ENCODE data around the gene LRRTM3.

LRRTM3 gene

DNA sequence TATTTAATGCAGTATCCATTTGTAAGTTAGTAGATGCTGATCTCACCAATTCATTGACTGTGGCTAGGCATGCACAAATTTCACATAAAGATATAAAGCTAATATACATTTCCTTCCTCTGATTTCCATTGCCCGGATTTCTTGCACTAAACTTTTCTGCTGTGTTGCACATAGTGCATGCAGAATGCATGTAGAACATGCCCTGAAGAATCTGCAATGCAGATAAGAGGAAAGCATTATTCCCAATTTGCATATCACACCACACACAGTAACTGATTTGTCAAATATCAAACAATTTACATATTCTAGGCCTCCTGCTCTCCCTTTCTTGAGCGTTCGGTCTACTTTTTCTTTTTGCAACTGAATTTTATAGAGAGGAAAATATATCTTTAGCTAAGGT is 124.2 kb downstream of the LRRTM3 start:
- no peak overlapping the region for H3K4me2 ChIP-seq (ENCODE audit: low read length)
- H3K23ac ChIP-seq (ENCODE audit: low read length): no peak overlapping the region
- H3K79me1 ChIP-seq (ENCODE audit: low read length): no peaks in the 10 kb centered on the region
- no peak overlapping the region for H3K56ac ChIP-seq (ENCODE audit: low read length)
- no peak overlapping the region for H2BK120ac ChIP-seq (ENCODE audit: low read depth, low read length)
- no peak overlapping the region for H3K4ac ChIP-seq (ENCODE audit: low read depth, low read length)
- no peak overlapping the region for H3K4me3 ChIP-seq (ENCODE audit: low read length)
- no peaks in the 10 kb centered on the region for H3K27me3 ChIP-seq (ENCODE audit: insufficient read depth, low read length, poor library complexity)
- no peaks in the 10 kb centered on the region for H3K79me2 ChIP-seq (ENCODE audit: control insufficient read depth, insufficient read depth, low read length)
- H4K5ac ChIP-seq (ENCODE audit: low read length): no peak overlapping the region
- H3K27ac ChIP-seq (ENCODE audit: low read depth, low read length): no peak overlapping the region
- WGBS (ENCODE audit: extremely low coverage, insufficient coverage, low lambda C conversion rate): no CpG with 5 or more reads among the region's 3 CpGs
- no peak overlapping the region for H3K9ac ChIP-seq (ENCODE audit: low read length)
- no peaks in the 10 kb centered on the region for H3K4me1 ChIP-seq (ENCODE audit: control insufficient read depth, low read depth, low read length)
- no peak overlapping the region for H2AK5ac ChIP-seq (ENCODE audit: low read length)
- H2BK15ac ChIP-seq (replicated peaks; ENCODE audit: low read depth): no peak overlapping the region
- no peak overlapping the region for H2BK5ac ChIP-seq (ENCODE audit: low read length)
- no peak overlapping the region for H4K8ac ChIP-seq (ENCODE audit: low read depth, low read length)
- H3K36me3 ChIP-seq (ENCODE audit: control insufficient read depth, insufficient read depth, low read length): no peaks in the 10 kb centered on the region
- no peak overlapping the region for H3K18ac ChIP-seq (ENCODE audit: low read length)
- DNase-seq: no peak

DNA sequence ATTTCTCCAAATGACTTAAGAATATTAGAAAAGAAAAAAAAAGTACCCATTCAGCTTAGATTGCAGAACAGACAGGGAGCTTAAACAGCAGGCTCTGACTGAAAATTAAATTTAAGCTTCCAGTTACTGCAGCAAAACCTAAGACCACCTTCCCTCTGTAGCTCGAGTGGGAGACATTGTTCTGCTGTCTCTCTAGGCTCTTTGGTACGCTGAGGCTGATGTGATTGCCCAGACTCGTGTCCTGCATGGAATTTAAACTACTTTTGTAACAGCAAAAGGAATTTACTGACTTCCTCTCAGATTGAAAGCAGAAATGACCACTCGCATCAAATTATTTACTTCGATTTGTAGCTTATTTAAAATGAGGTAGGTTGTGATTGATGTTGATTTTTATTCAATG is 124.6 kb downstream of the LRRTM3 start:
- no peaks in the 10 kb centered on the region for H3K79me2 ChIP-seq (ENCODE audit: control insufficient read depth, insufficient read depth, low read length)
- H3K18ac ChIP-seq (ENCODE audit: low read length): no peak overlapping the region
- H4K5ac ChIP-seq (ENCODE audit: low read length): no peak overlapping the region
- H3K4me2 ChIP-seq (ENCODE audit: low read length): no peak overlapping the region
- no peak overlapping the region for H3K9ac ChIP-seq (ENCODE audit: low read length)
- no peak overlapping the region for H2AK5ac ChIP-seq (ENCODE audit: low read length)
- H3K4me3 ChIP-seq (ENCODE audit: low read length): no peak overlapping the region
- no peak overlapping the region for H4K8ac ChIP-seq (ENCODE audit: low read depth, low read length)
- no peak for DNase-seq
- H3K4me1 ChIP-seq (ENCODE audit: control insufficient read depth, low read depth, low read length): no peaks in the 10 kb centered on the region
- no peaks in the 10 kb centered on the region for H3K27me3 ChIP-seq (ENCODE audit: insufficient read depth, low read length, poor library complexity)
- H3K36me3 ChIP-seq (ENCODE audit: control insufficient read depth, insufficient read depth, low read length): no peaks in the 10 kb centered on the region
- no peak overlapping the region for H2BK15ac ChIP-seq (replicated peaks; ENCODE audit: low read depth)
- WGBS (ENCODE audit: extremely low coverage, insufficient coverage, low lambda C conversion rate): no CpG with 5 or more reads among the region's 5 CpGs
- no peak overlapping the region for H3K23ac ChIP-seq (ENCODE audit: low read length)
- no peak overlapping the region for H3K56ac ChIP-seq (ENCODE audit: low read length)
- H3K79me1 ChIP-seq (ENCODE audit: low read length): no peaks in the 10 kb centered on the region
- H2BK120ac ChIP-seq (ENCODE audit: low read depth, low read length): no peak overlapping the region
- H3K27ac ChIP-seq (ENCODE audit: low read depth, low read length): no peak overlapping the region
- no peak overlapping the region for H2BK5ac ChIP-seq (ENCODE audit: low read length)
- no peak overlapping the region for H3K4ac ChIP-seq (ENCODE audit: low read depth, low read length)

DNA sequence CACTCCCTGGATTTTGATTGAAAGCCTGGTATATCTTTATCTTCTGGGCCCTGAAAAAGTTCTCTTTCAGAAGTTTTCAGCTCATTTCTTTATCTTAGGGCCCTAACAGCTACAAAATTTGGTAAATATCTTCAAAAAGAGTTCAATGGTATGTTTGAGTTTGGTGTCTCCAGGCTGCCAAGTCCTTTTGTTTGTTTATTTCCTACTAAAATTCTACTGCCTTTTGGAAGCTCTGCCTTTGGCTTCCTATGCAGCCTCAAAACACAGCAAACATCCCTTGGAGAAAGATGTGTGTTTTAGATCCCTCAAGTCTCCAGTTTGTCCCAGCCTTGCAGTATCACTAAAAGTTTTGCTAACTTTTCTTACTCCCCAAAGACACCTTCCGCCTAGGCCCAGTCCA is 146.8 kb downstream of the LRRTM3 start:
- no peak overlapping the region for H3K4ac ChIP-seq (ENCODE audit: low read depth, low read length)
- H3K9ac ChIP-seq (ENCODE audit: low read length): no peak overlapping the region
- H3K36me3 ChIP-seq (ENCODE audit: control insufficient read depth, insufficient read depth, low read length): no peaks in the 10 kb centered on the region
- H2BK120ac ChIP-seq (ENCODE audit: low read depth, low read length): no peak overlapping the region
- no peak overlapping the region for H4K5ac ChIP-seq (ENCODE audit: low read length)
- no peak overlapping the region for H3K4me2 ChIP-seq (ENCODE audit: low read length)
- H3K79me1 ChIP-seq (ENCODE audit: low read length): no peaks in the 10 kb centered on the region
- no peak overlapping the region for H2BK15ac ChIP-seq (replicated peaks; ENCODE audit: low read depth)
- no peak overlapping the region for H3K4me3 ChIP-seq (ENCODE audit: low read length)
- no peak overlapping the region for H4K8ac ChIP-seq (ENCODE audit: low read depth, low read length)
- WGBS (ENCODE audit: extremely low coverage, insufficient coverage, low lambda C conversion rate): no CpG with 5 or more reads among the region's 1 CpG
- no peak overlapping the region for H3K56ac ChIP-seq (ENCODE audit: low read length)
- no peak overlapping the region for H2BK5ac ChIP-seq (ENCODE audit: low read length)
- no peak overlapping the region for H3K18ac ChIP-seq (ENCODE audit: low read length)
- no peak overlapping the region for H2AK5ac ChIP-seq (ENCODE audit: low read length)
- H3K4me1 ChIP-seq (ENCODE audit: control insufficient read depth, low read depth, low read length): no peaks in the 10 kb centered on the region
- no peaks in the 10 kb centered on the region for H3K79me2 ChIP-seq (ENCODE audit: control insufficient read depth, insufficient read depth, low read length)
- DNase-seq: no peak
- H3K27ac ChIP-seq (ENCODE audit: low read depth, low read length): no peak overlapping the region
- no peaks in the 10 kb centered on the region for H3K27me3 ChIP-seq (ENCODE audit: insufficient read depth, low read length, poor library complexity)
- H3K23ac ChIP-seq (ENCODE audit: low read length): no peak overlapping the region

DNA sequence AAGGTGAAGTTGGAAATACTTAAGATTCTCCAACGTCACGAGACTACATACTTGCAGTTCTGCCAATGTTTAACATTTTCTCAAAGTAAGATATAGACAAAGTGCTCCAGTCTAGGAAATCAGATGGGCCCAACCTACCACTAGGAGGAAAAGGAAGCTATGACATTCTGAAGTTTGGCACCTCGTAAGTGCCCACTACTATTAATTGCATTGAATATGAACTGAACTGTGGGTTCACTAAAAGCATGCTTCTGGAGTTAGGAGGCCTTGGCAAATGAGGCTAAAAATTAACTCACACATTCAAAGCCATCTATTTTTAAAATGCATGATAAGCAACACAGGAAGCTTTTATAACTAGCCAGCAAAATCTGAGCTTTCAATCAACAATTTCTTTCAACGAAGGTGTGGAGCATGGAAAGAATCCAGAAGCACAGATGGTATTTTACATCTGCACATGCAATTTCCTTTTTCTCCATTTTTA is 149.7 kb downstream of the LRRTM3 start:
- Histone ChIP-seq H3K18ac (ENCODE audit: low read length) (no peak overlapping the region), H3K4me1 (ENCODE audit: control insufficient read depth, low read depth, low read length) (no peaks in the 10 kb centered on the region), H3K27ac (ENCODE audit: low read depth, low read length) (no peak overlapping the region), H3K4me2 (ENCODE audit: low read length) (no peak overlapping the region), H2AK5ac (ENCODE audit: low read length) (no peak overlapping the region), H4K8ac (ENCODE audit: low read depth, low read length) (no peak overlapping the region), H3K9ac (ENCODE audit: low read length) (no peak overlapping the region), H3K79me2 (ENCODE audit: control insufficient read depth, insufficient read depth, low read length) (no peaks in the 10 kb centered on the region), H3K36me3 (ENCODE audit: control insufficient read depth, insufficient read depth, low read length) (no peaks in the 10 kb centered on the region), H4K5ac (ENCODE audit: low read length) (no peak overlapping the region), H2BK5ac (ENCODE audit: low read length) (no peak overlapping the region), H2BK15ac (replicated peaks; ENCODE audit: low read depth) (no peak overlapping the region), H3K27me3 (ENCODE audit: insufficient read depth, low read length, poor library complexity) (no peaks in the 10 kb centered on the region), H2BK120ac (ENCODE audit: low read depth, low read length) (no peak overlapping the region), H3K56ac (ENCODE audit: low read length) (no peak overlapping the region), H3K79me1 (ENCODE audit: low read length) (no peaks in the 10 kb centered on the region), H3K4ac (ENCODE audit: low read depth, low read length) (no peak overlapping the region), H3K4me3 (ENCODE audit: low read length) (no peak overlapping the region), H3K23ac (ENCODE audit: low read length) (no peak overlapping the region)
- WGBS (ENCODE audit: extremely low coverage, insufficient coverage, low lambda C conversion rate): no CpG with 5 or more reads among the region's 4 CpGs
- DNase-seq: no peak

DNA sequence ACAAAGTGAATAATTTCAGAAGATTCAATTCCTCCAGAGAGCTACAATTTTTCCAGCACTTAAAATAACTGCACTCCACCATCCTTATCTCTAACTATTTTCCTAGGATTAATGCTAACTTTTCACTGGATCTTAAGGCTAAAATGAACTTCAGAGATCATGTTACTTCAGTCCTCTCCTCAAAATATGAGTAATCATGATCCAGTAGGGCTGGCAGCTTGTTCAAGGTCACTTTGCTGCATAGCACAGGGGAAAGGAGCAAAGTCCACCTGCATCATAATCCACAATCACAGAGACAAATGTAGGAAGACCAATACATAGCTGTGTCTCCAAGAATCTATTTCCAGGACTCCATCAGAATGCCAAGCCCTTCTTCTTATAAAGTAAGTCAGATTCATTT is 150.3 kb downstream of the LRRTM3 start:
- H3K27me3 ChIP-seq (ENCODE audit: insufficient read depth, low read length, poor library complexity): no peaks in the 10 kb centered on the region
- no peak overlapping the region for H3K9ac ChIP-seq (ENCODE audit: low read length)
- no peak overlapping the region for H2BK15ac ChIP-seq (replicated peaks; ENCODE audit: low read depth)
- H3K79me1 ChIP-seq (ENCODE audit: low read length): no peaks in the 10 kb centered on the region
- no peak overlapping the region for H4K5ac ChIP-seq (ENCODE audit: low read length)
- H3K27ac ChIP-seq (ENCODE audit: low read depth, low read length): no peak overlapping the region
- no peak overlapping the region for H2BK5ac ChIP-seq (ENCODE audit: low read length)
- H3K23ac ChIP-seq (ENCODE audit: low read length): no peak overlapping the region
- DNase-seq: no peak
- no peaks in the 10 kb centered on the region for H3K4me1 ChIP-seq (ENCODE audit: control insufficient read depth, low read depth, low read length)
- H3K18ac ChIP-seq (ENCODE audit: low read length): no peak overlapping the region
- no peak overlapping the region for H3K4ac ChIP-seq (ENCODE audit: low read depth, low read length)
- H3K4me3 ChIP-seq (ENCODE audit: low read length): no peak overlapping the region
- no peak overlapping the region for H2AK5ac ChIP-seq (ENCODE audit: low read length)
- no peak overlapping the region for H3K4me2 ChIP-seq (ENCODE audit: low read length)
- no peaks in the 10 kb centered on the region for H3K79me2 ChIP-seq (ENCODE audit: control insufficient read depth, insufficient read depth, low read length)
- no peaks in the 10 kb centered on the region for H3K36me3 ChIP-seq (ENCODE audit: control insufficient read depth, insufficient read depth, low read length)
- no peak overlapping the region for H3K56ac ChIP-seq (ENCODE audit: low read length)
- H2BK120ac ChIP-seq (ENCODE audit: low read depth, low read length): no peak overlapping the region
- H4K8ac ChIP-seq (ENCODE audit: low read depth, low read length): no peak overlapping the region

DNA sequence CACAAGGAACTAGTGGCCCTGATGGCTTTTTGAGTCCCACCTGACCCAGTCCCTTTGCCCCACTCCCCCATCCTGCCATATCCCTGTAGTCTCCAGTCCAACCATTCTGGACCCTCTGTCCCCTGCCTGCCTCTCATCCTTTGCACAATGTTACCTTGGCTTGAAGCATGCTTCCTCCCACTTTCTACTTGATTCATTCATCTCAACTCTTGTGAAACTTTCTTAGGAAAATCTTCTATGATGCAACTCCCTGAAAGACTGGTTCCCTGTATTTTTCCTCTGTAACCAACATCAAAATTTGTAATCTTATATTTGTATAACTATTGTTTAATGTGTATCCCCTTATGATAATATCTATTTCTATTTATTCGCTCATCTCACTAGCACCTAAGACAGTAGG is 151.5 kb downstream of the LRRTM3 start:
- Histone ChIP-seq H3K9ac (ENCODE audit: low read length) (no peak overlapping the region), H2AK5ac (ENCODE audit: low read length) (no peak overlapping the region), H3K4me3 (ENCODE audit: low read length) (no peak overlapping the region), H3K23ac (ENCODE audit: low read length) (no peak overlapping the region), H3K27me3 (ENCODE audit: insufficient read depth, low read length, poor library complexity) (no peaks in the 10 kb centered on the region), H4K8ac (ENCODE audit: low read depth, low read length) (no peak overlapping the region), H3K36me3 (ENCODE audit: control insufficient read depth, insufficient read depth, low read length) (no peaks in the 10 kb centered on the region), H3K56ac (ENCODE audit: low read length) (no peak overlapping the region), H3K79me1 (ENCODE audit: low read length) (no peaks in the 10 kb centered on the region), H2BK15ac (replicated peaks; ENCODE audit: low read depth) (no peak overlapping the region), H3K4ac (ENCODE audit: low read depth, low read length) (no peak overlapping the region), H3K79me2 (ENCODE audit: control insufficient read depth, insufficient read depth, low read length) (no peaks in the 10 kb centered on the region), H2BK120ac (ENCODE audit: low read depth, low read length) (no peak overlapping the region), H3K27ac (ENCODE audit: low read depth, low read length) (no peak overlapping the region), H4K5ac (ENCODE audit: low read length) (no peak overlapping the region), H3K4me1 (ENCODE audit: control insufficient read depth, low read depth, low read length) (no peaks in the 10 kb centered on the region), H2BK5ac (ENCODE audit: low read length) (no peak overlapping the region), H3K18ac (ENCODE audit: low read length) (no peak overlapping the region), H3K4me2 (ENCODE audit: low read length) (no peak overlapping the region)
- WGBS (ENCODE audit: extremely low coverage, insufficient coverage, low lambda C conversion rate): no CpG with 5 or more reads among the region's 1 CpG
- DNase-seq: no peak
